ENCODE measurements around the gene TTI1. TPM values are rescaled to one million over a fixed set of nuclear protein-coding genes. Genes with fewer than 3 reads are reported as not detected.

The TTI1 gene
- total and polyA plus RNA-seq, 9 of the 15 experiments (the other 6 are each of a cell fraction or from before 2014, with no cell fraction given), result 9.8 to 55.1 (median 39.4) TPM

DNA sequence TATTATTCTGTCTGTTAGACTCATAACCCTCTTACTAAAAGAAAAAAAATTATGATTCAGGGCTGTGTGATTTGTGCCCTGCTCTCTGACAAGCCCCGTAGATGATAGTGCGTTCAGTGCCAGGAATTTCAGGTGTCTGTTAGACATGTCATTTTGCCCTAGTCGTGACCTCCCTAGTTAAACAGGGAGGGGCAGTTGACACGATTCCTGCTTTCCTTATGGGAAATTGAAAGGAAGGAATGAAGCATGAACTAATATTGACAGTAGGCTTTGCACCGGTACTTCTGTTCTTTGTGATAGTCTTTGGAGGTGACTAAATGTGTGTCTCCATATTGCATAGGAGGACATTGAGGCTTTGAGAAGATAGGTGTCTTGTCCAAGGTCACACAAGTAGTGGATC lies 26.6 kb upstream of the TTI1 start (continued):
- no peak for TF ChIP-seq ZNF785 (CRISPR knock-in tag; IDR thresholded peaks at IDR 0.05)
- no peak for TF ChIP-seq NFIX (CRISPR knock-in tag; IDR thresholded peaks at IDR 0.05; ENCODE audit: low read depth)

GRCh38 chr20:38057351-38057972 lies 24.2 kb upstream of the TTI1 start:
- no peak overlapping the region for H3K27ac ChIP-seq (ENCODE audit: extremely low read depth, low read depth, low read length)
- intact Hi-C loops (cut with micrococcal nuclease), result loop anchor here (1.0 kb wide), 2 partner anchors 108 to 164 kb away; partner anchors contain the start of gene TGM2
- TF ChIP-seq, protein P1, sequence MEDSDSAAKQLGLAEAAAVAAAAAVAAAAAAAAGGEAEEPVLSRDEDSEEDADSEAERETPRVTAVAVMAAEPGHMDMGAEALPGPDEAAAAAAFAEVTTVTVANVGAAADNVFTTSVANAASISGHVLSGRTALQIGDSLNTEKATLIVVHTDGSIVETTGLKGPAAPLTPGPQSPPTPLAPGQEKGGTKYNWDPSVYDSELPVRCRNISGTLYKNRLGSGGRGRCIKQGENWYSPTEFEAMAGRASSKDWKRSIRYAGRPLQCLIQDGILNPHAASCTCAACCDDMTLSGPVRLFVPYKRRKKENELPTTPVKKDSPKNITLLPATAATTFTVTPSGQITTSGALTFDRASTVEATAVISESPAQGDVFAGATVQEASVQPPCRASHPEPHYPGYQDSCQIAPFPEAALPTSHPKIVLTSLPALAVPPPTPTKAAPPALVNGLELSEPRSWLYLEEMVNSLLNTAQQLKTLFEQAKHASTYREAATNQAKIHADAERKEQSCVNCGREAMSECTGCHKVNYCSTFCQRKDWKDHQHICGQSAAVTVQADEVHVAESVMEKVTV (CRISPR knock-in tag; IDR thresholded peaks at IDR 0.05), result peak; percentile 71
- TF ChIP-seq, protein P2, sequence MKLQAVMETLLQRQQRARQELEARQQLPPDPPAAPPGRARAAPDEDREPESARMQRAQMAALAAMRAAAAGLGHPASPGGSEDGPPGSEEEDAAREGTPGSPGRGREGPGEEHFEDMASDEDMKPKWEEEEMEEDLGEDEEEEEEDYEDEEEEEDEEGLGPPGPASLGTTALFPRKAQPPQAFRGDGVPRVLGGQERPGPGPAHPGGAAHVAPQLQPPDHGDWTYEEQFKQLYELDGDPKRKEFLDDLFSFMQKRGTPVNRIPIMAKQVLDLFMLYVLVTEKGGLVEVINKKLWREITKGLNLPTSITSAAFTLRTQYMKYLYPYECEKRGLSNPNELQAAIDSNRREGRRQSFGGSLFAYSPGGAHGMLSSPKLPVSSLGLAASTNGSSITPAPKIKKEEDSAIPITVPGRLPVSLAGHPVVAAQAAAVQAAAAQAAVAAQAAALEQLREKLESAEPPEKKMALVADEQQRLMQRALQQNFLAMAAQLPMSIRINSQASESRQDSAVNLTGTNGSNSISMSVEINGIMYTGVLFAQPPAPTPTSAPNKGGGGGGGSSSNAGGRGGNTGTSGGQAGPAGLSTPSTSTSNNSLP (IDR thresholded peaks at IDR 0.05; ENCODE audit: borderline replicate concordance, low read depth, low read length), result no peak
- no peak for TF ChIP-seq SMARCB1 (IDR thresholded peaks at IDR 0.05; ENCODE audit: insufficient read length, low read depth)
- no peak for TF ChIP-seq GTF2F1 (IDR thresholded peaks at IDR 0.05; ENCODE audit: low read depth, low read length)
- no peak for TF ChIP-seq KLF10 (CRISPR knock-in tag; IDR thresholded peaks at IDR 0.05)
- TF ChIP-seq MCM7 (IDR thresholded peaks at IDR 0.05), result no peak
- TF ChIP-seq TEAD2 (tag; IDR thresholded peaks at IDR 0.05), result no peak
- TF ChIP-seq ZNF445 (CRISPR knock-in tag; IDR thresholded peaks at IDR 0.05; ENCODE audit: low read depth), result no peak
- peak; percentile 44; the same call in 1 of the 2 replicates for TF ChIP-seq ESRRA (IDR thresholded peaks at IDR 0.05; ENCODE audit: borderline replicate concordance, low read depth)
- TF ChIP-seq ZNF589 (CRISPR knock-in tag; IDR thresholded peaks at IDR 0.05; ENCODE audit: low read depth), result no peak
- TF ChIP-seq MXI1 (IDR thresholded peaks at IDR 0.05; ENCODE audit: low read depth, low read length), result no peak
- TF ChIP-seq, protein P3, sequence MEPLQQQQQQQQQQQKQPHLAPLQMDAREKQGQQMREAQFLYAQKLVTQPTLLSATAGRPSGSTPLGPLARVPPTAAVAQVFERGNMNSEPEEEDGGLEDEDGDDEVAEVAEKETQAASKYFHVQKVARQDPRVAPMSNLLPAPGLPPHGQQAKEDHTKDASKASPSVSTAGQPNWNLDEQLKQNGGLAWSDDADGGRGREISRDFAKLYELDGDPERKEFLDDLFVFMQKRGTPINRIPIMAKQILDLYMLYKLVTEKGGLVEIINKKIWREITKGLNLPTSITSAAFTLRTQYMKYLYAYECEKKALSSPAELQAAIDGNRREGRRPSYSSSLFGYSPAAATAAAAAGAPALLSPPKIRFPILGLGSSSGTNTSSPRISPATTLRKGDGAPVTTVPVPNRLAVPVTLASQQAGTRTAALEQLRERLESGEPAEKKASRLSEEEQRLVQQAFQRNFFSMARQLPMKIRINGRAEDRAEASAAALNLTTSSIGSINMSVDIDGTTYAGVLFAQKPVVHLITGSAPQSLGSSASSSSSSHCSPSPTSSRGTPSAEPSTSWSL (CRISPR knock-in tag; IDR thresholded peaks at IDR 0.05; ENCODE audit: borderline replicate concordance), result no peak
- no peak for TF ChIP-seq NFATC3 (IDR thresholded peaks at IDR 0.05)
- TF ChIP-seq RUNX1 (IDR thresholded peaks at IDR 0.05; ENCODE audit: low read depth), result no peak

More at GRCh38 chr20:38057351-38057972, 24.2 kb upstream of the TTI1 start:
- DNase-seq (ENCODE audit: extremely low read depth in 1 of 4, low spot score in 3 of 4) (peak; percentile 78 to 88 (median 80)), FAIRE-seq (peak; percentile 88), ATAC-seq (peak; percentile 99)
- POLR2A ChIA-PET, result interaction anchor here (0.6 to 1.0 kb wide), 4 partner anchors 16 to 164 kb away, joined by 3 to 5 read pairs (median 4); no protein-coding TSS in a partner anchor
- Histone ChIP-seq H3K27me3 (ENCODE audit: control insufficient read depth in 2 of 2, insufficient read depth in 2 of 2, low read length in 2 of 2) (no peaks in the 10 kb centered on the region), H2AFZ (ENCODE audit: low read depth, low read length) (no peak overlapping the region), H3K9me1 (ENCODE audit: control insufficient read depth, insufficient read depth, low read length) (no peaks in the 10 kb centered on the region), H3K4me3 (no peak overlapping the region), H3K79me2 (ENCODE audit: control insufficient read depth, insufficient read depth, low read length) (peaks cover 34% of the 10 kb centered on the region; the same call in 2 of the 3 replicates), H3K9me3 (replicated peaks; ENCODE audit: control insufficient read depth, insufficient read depth, low read depth, low read length) (no peaks in the 10 kb centered on the region), H3K9ac (ENCODE audit: insufficient read depth in 1 of 2, low read depth in 2 of 2, low read length in 2 of 2) (no peak overlapping the region), H3K4me1 (replicated peaks in 1 of 2; ENCODE audit: control insufficient read depth in 2 of 2, insufficient read depth in 2 of 2, low read length in 2 of 2) (no peaks in the 10 kb centered on the region), H4K20me1 (replicated peaks; ENCODE audit: control insufficient read depth, insufficient read depth, low read length) (peaks cover 3% of the 10 kb centered on the region; the same call in 1 of the 2 replicates), H3K36me3 (ENCODE audit: control insufficient read depth, insufficient read depth, low read length) (peaks cover 80% of the 10 kb centered on the region), H3K4me2 (ENCODE audit: insufficient read depth, low read length) (no peak overlapping the region)
- BruUV-seq (replicated peaks), result no TSS peak
- in situ Hi-C loops (cut with MboI), result loop anchor here (5.0 kb wide), 1 partner anchor 155 kb away; no protein-coding TSS in a partner anchor
- WGBS (ENCODE audit: insufficient coverage, low coverage, missing lambda C conversion rate), result 30% methylated on average over 7 of the region's 7 CpGs
- CTCF ChIA-PET (ENCODE audit: low intra/inter-chr PET ratio), result interaction anchor here (0.5 to 4.1 kb wide), 4 partner anchors 9 to 164 kb away, joined by 3 to 53 read pairs (median 18); partner anchors contain the start of gene TGM2
